Gastrocnemius medialis (tissue), 4 donors: ENCODE data around the gene AMMECR1. TPM values are rescaled to one million over a fixed set of nuclear protein-coding genes. Genes with fewer than 3 reads are reported as not detected.

Experiments
- ATAC-seq, 2 donors: fragments of 150-250 bp; one replicate each; pipeline ENCODE4 v1.9.1; 2016
- DNase-seq, 2 donors: peaks; one replicate each; pipeline ENCODE4 v3.0.0-alpha.2; 2019
- H3K27ac ChIP-seq, 4 donors: fragments of 200-600 bp; sonication (generic); 1 replicate in 1 of 4; 2 replicates in 3 of 4; pipeline ENCODE4 v1.5.1; 2016 to 2018; ENCODE audit warnings: mild to moderate bottlenecking in 2 of 4, moderate library complexity in 1 of 4
- H3K27me3 ChIP-seq, 3 donors: fragments of 200-600 bp; sonication (generic) in 2 of 3; 1 replicate in 1 of 3; 2 replicates in 2 of 3; pipeline versions ENCODE4 v1.5.1 to v1.6.0; 2016 to 2019; ENCODE audit warnings: mild to moderate bottlenecking in 1 of 3, moderate library complexity in 1 of 3
- H3K36me3 ChIP-seq, 2 donors: fragments of 200-600 bp; sonication (generic) in 1 of 2; one replicate each; pipeline ENCODE4 v1.5.1; 2017 to 2018
- H3K4me1 ChIP-seq, 2 donors: fragments of 200-600 bp; sonication (generic) in 1 of 2; one replicate each; pipeline ENCODE4 v1.5.1; 2016 to 2017; ENCODE audit warnings: mild to moderate bottlenecking in 2 of 2
- H3K4me3 ChIP-seq, 4 donors: fragments of 200-600 bp; sonication (generic) in 3 of 4; 1 replicate in 1 of 4; 2 replicates in 3 of 4; pipeline ENCODE4 v1.5.1; 2016 to 2019; ENCODE audit warnings: mild to moderate bottlenecking in 2 of 4
- H3K9me3 ChIP-seq, 3 donors: fragments of 200-600 bp; sonication (generic) in 2 of 3; 1 replicate in 1 of 3; 2 replicates in 2 of 3; pipeline ENCODE4 v1.5.1; 2016 to 2019
- POLR2A ChIP-seq, 2 donors: fragments of 450-650 bp; IDR thresholded peaks; one replicate each; pipeline ENCODE4 v1.6.1; 2017; ENCODE audit warnings: antibody characterized with exemption in 2 of 2, mild to moderate bottlenecking in 2 of 2, moderate library complexity in 2 of 2
- in situ Hi-C, 4 donors: fragments of 200-750 bp; cut with MboI; loops; one replicate each; pipeline versions ENCODE4 v1.15.0 to v1.8.0; 2017; ENCODE audit warnings: low sequenced_read_pairs in 4 of 4
- intact Hi-C: fragments of 100-400 bp; cut with DNase I; formaldehyde crosslinking; loops from one replicate; pipeline ENCODE4 v1.15.1; 2023; ENCODE audit warnings: low total_unique reads
- total RNA-seq, 4 donors: library from RNA; depleted of rRNA; stranded (reverse); fragments of >200 nt; gene quantifications; one replicate each; pipeline versions ENCODE4 v1.1.0 to v1.2.3, GENCODE V29; 2016
- TF ChIP-seq, protein P1 (sequence below), 5 experiments: fragments of 450-650 bp in 3 of 5; fragments of 200-600 bp in 2 of 5; sonication (generic) in 2 of 5; IDR thresholded peaks in 4 of 5; conservative IDR thresholded peaks in 1 of 5; 1 replicate in 4 of 5; 2 replicates in 1 of 5; pipeline ENCODE4 v1.5.1; 2016 to 2019; ENCODE audit warnings: antibody characterized with exemption in 5 of 5, mild to moderate bottlenecking in 3 of 5, moderate library complexity in 3 of 5

Gene AMMECR1
- total RNA-seq, 4 donors from 2014 or later: 1.2 to 2.6 (median 1.9) TPM

DNA sequence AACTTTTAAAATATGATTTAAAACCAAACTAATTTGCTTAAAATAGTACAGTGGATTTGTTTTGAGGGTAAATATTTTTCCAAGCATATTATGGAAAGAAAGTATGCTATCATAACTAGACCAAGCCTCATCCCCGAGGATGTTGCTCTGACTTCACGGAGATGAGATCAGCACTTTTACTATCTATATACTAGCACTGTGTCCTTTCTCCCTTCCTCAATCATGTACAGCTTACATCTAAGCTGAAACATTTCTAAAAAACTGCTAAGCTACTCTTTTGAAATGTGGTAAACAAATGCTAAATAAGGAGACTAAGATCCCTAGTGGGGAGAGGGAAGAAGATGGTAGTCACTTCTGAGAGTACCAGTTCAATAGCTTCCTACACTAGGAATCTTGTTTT lies 23.8 kb downstream of the AMMECR1 start:
- H3K4me3 ChIP-seq: no peak overlapping the region
- intact Hi-C loops (no loop called here), in situ Hi-C loops (no loop called here)
- H3K27me3 ChIP-seq: no peaks in the 10 kb centered on the region
- H3K36me3 ChIP-seq: no peaks in the 10 kb centered on the region
- ATAC-seq: no peak
- no peak overlapping the region for H3K27ac ChIP-seq
- peaks cover 0 to 4% (median 0%) of the 10 kb centered on the region in 3 donors for H3K9me3 ChIP-seq
- DNase-seq: no peak
- H3K4me1 ChIP-seq: no peaks in the 10 kb centered on the region
- no peak for TF ChIP-seq POLR2A (IDR thresholded peaks at IDR 0.05)
- TF ChIP-seq, protein P1, sequence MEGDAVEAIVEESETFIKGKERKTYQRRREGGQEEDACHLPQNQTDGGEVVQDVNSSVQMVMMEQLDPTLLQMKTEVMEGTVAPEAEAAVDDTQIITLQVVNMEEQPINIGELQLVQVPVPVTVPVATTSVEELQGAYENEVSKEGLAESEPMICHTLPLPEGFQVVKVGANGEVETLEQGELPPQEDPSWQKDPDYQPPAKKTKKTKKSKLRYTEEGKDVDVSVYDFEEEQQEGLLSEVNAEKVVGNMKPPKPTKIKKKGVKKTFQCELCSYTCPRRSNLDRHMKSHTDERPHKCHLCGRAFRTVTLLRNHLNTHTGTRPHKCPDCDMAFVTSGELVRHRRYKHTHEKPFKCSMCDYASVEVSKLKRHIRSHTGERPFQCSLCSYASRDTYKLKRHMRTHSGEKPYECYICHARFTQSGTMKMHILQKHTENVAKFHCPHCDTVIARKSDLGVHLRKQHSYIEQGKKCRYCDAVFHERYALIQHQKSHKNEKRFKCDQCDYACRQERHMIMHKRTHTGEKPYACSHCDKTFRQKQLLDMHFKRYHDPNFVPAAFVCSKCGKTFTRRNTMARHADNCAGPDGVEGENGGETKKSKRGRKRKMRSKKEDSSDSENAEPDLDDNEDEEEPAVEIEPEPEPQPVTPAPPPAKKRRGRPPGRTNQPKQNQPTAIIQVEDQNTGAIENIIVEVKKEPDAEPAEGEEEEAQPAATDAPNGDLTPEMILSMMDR (IDR thresholded peaks at IDR 0.05 in 4 of 5, conservative IDR thresholded peaks at IDR 0.05 in 1 of 5): no peak

DNA sequence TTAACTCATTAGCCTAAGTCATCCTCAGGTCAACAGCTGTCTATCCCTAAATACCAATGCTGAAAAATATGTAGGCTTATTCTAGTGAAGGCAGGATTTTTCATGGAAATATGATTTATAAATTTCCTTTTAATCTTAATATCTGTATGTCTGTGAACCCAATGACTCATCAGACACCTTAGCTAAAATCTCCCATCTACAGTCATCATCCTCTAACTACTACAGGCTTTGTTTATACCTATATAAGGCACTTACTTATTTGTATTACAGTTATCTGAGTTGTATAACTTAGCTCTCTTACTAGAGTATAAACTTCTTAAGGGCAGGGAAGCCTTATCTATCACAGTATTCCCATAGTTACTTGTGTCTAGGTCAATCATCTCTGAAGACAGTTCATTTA lies 24.2 kb downstream of the AMMECR1 start:
- DNase-seq (no peak), ATAC-seq (no peak)
- no peaks in the 10 kb centered on the region for H3K36me3 ChIP-seq
- H3K4me1 ChIP-seq: no peaks in the 10 kb centered on the region
- H3K27me3 ChIP-seq: no peaks in the 10 kb centered on the region
- in situ Hi-C loops (no loop called here), intact Hi-C loops (no loop called here)
- H3K4me3 ChIP-seq: no peak overlapping the region
- no peak overlapping the region for H3K27ac ChIP-seq
- no peak for TF ChIP-seq POLR2A (IDR thresholded peaks at IDR 0.05)
- TF ChIP-seq, protein P1 (IDR thresholded peaks at IDR 0.05 in 4 of 5, conservative IDR thresholded peaks at IDR 0.05 in 1 of 5): no peak
- peaks cover 0 to 4% (median 0%) of the 10 kb centered on the region in 3 donors for H3K9me3 ChIP-seq

DNA sequence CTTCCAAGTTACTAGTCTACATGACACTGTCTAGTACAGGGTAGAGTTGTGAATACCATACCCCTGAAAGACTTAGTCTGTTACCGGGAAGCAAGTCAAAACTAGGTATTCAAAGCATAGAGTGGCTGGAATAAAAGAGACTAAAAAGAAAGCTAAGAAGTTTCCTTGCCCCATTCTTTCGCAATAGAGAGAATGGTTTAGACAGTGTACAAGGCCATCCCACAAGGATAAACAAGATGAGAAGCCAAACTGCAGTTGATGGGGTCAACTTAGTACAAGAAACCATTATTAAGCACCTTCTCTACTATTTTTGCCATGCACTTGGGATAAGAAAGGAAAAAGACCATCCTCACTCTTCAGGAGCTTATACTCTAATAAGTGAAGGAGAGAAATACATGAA lies 30.3 kb downstream of the AMMECR1 start:
- H3K9me3 ChIP-seq: no peaks in the 10 kb centered on the region
- H3K27ac ChIP-seq: no peak overlapping the region
- no peaks in the 10 kb centered on the region for H3K36me3 ChIP-seq
- TF ChIP-seq, protein P1 (IDR thresholded peaks at IDR 0.05 in 4 of 5, conservative IDR thresholded peaks at IDR 0.05 in 1 of 5): no peak
- TF ChIP-seq POLR2A (IDR thresholded peaks at IDR 0.05): no peak
- no peaks in the 10 kb centered on the region for H3K27me3 ChIP-seq
- H3K4me1 ChIP-seq: no peaks in the 10 kb centered on the region
- H3K4me3 ChIP-seq: no peak overlapping the region
- DNase-seq (no peak), ATAC-seq (peak in 1 of 2 donors; percentile 46)
- intact Hi-C loops (no loop called here), in situ Hi-C loops (no loop called here)

DNA sequence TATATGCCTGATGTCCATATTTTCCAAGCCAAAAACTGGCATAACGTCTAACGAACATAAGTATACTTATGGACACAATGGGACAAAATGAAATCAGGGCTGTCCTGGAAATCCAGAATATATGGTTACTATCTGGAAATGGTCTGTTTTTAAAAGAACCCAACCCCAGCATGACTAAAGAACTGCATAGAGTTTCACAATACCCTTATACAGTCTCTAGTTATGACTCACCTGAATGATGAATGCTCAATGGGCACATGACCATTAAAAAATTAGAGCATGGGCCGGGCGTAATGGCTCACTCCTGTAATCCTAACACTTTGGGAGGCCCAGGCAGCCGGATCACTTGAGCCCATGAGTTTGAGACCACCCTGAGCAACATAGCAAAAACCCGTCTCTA lies 31.8 kb downstream of the AMMECR1 start:
- H3K36me3 ChIP-seq: no peaks in the 10 kb centered on the region
- ATAC-seq: peak; percentile 65 to 70
- peaks cover 0 to 4% (median 0%) of the 10 kb centered on the region in 3 donors for H3K27me3 ChIP-seq
- no peaks in the 10 kb centered on the region for H3K4me1 ChIP-seq
- in situ Hi-C loops: no loop called here
- no peak overlapping the region for H3K27ac ChIP-seq
- TF ChIP-seq POLR2A (IDR thresholded peaks at IDR 0.05): no peak
- TF ChIP-seq, protein P1 (IDR thresholded peaks at IDR 0.05 in 4 of 5, conservative IDR thresholded peaks at IDR 0.05 in 1 of 5): no peak
- intact Hi-C loops: no loop called here
- H3K4me3 ChIP-seq: no peak overlapping the region
- DNase-seq: no peak
- H3K9me3 ChIP-seq: no peaks in the 10 kb centered on the region

DNA sequence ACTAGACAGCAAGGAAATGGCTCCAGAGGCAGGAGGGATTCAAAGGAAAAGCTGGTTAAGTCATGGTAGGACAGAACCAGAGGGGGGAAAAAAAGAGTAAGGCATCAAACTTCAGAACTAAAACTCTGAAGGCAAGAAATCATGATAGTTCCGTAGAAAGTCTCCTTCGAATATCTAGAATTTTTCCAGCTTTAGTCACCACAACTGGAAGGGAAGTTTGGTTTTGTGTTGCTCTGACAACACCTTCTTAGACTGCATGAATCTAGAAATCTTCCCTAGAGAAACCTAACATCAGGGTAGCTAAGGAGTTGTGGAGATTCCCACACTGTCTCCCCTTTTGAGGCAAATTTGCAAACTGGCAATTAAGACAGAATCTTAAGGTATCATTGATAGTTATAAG lies 33.7 kb downstream of the AMMECR1 start:
- ATAC-seq: no peak
- no peak for DNase-seq
- Histone ChIP-seq H3K4me3 (no peak overlapping the region), H3K4me1 (no peaks in the 10 kb centered on the region), H3K9me3 (no peaks in the 10 kb centered on the region), H3K36me3 (no peaks in the 10 kb centered on the region), H3K27me3 (peaks cover 0 to 4% (median 0%) of the 10 kb centered on the region in 3 donors), H3K27ac (no peak overlapping the region)
- intact Hi-C loops (no loop called here), in situ Hi-C loops (no loop called here)
- no peak for TF ChIP-seq POLR2A (IDR thresholded peaks at IDR 0.05)
- TF ChIP-seq, protein P1 (IDR thresholded peaks at IDR 0.05 in 4 of 5, conservative IDR thresholded peaks at IDR 0.05 in 1 of 5): no peak
